ENCODE results near the gene PCAT6.
"Not testable (repeated sequence)": the region's sequence is repeated elsewhere in the genome, so short reads cannot be mapped to it uniquely, and the experiment has no call there.

PCAT6 gene

DNA sequence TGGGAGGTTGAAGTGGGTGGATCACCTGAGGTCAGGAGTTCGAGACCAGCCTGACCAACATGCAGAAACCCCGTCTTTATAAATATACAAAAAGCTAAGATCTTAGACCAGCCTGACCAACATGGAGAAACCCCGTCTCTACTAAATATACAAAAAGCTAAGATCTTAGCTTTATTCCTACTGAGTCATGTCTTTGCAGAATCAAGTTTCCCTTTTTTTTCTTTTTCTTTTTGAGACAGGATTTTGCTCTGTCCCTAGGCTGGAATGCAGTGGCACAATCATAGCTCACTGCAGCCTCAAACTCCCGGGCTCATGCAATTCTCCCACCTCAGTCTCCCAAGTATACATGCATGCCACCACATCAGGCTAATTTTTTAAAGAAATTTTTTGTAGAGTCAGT, 23.9 kb upstream of the PCAT6 start:
- peaks cover 5% of the 10 kb centered on the region for H3K79me2 ChIP-seq
- H3K27ac ChIP-seq, result no peak overlapping the region
- H3K27me3 ChIP-seq (ENCODE audit: control insufficient read depth, insufficient read depth, low read length), result no peaks in the 10 kb centered on the region
- H2AFZ ChIP-seq, result no peak overlapping the region
- H3K9ac ChIP-seq, result no peak overlapping the region
- H3K4me3 ChIP-seq (ENCODE audit: low read depth, low read length), result no peak overlapping the region
- TF ChIP-seq, protein P1, sequence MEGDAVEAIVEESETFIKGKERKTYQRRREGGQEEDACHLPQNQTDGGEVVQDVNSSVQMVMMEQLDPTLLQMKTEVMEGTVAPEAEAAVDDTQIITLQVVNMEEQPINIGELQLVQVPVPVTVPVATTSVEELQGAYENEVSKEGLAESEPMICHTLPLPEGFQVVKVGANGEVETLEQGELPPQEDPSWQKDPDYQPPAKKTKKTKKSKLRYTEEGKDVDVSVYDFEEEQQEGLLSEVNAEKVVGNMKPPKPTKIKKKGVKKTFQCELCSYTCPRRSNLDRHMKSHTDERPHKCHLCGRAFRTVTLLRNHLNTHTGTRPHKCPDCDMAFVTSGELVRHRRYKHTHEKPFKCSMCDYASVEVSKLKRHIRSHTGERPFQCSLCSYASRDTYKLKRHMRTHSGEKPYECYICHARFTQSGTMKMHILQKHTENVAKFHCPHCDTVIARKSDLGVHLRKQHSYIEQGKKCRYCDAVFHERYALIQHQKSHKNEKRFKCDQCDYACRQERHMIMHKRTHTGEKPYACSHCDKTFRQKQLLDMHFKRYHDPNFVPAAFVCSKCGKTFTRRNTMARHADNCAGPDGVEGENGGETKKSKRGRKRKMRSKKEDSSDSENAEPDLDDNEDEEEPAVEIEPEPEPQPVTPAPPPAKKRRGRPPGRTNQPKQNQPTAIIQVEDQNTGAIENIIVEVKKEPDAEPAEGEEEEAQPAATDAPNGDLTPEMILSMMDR (IDR thresholded peaks at IDR 0.05), result no peak
- no peaks in the 10 kb centered on the region for H3K4me1 ChIP-seq
- no peak overlapping the region for H3K4me2 ChIP-seq (ENCODE audit: low read length)
- no peaks in the 10 kb centered on the region for H3K9me3 ChIP-seq (ENCODE audit: control insufficient read depth, low read length)
- no peaks in the 10 kb centered on the region for H3K36me3 ChIP-seq (ENCODE audit: control insufficient read depth, insufficient read depth, low read length)

DNA sequence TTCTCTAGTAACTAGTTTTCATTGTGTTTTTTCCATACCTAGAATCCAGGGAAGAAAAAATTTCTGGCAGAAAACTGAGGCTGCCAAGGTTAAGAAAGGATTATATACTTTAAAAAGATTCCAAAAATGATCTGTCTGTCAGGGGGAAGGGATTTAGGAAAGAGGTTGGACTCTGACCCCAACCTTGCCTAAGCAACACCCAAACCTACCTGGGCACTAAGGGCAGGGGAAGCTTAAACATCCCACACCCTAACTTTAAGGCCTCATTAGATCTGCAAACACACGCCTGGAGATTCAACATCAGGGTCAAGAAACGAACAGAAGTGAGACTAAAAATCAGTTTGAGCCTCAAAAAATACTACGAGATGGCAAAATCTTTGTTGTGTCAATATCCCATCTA, 22.0 kb upstream of the PCAT6 start:
- Histone ChIP-seq H3K27ac (no peak overlapping the region), H3K4me1 (no peaks in the 10 kb centered on the region), H3K36me3 (ENCODE audit: control insufficient read depth, insufficient read depth, low read length) (no peaks in the 10 kb centered on the region), H3K4me2 (ENCODE audit: low read length) (no peak overlapping the region), H3K4me3 (ENCODE audit: low read depth, low read length) (no peak overlapping the region), H3K9ac (no peak overlapping the region), H2AFZ (no peak overlapping the region), H3K9me3 (ENCODE audit: control insufficient read depth, low read length) (no peaks in the 10 kb centered on the region), H3K79me2 (peaks cover 5% of the 10 kb centered on the region), H3K27me3 (ENCODE audit: control insufficient read depth, insufficient read depth, low read length) (no peaks in the 10 kb centered on the region)
- TF ChIP-seq, protein P1 (IDR thresholded peaks at IDR 0.05), result no peak

DNA sequence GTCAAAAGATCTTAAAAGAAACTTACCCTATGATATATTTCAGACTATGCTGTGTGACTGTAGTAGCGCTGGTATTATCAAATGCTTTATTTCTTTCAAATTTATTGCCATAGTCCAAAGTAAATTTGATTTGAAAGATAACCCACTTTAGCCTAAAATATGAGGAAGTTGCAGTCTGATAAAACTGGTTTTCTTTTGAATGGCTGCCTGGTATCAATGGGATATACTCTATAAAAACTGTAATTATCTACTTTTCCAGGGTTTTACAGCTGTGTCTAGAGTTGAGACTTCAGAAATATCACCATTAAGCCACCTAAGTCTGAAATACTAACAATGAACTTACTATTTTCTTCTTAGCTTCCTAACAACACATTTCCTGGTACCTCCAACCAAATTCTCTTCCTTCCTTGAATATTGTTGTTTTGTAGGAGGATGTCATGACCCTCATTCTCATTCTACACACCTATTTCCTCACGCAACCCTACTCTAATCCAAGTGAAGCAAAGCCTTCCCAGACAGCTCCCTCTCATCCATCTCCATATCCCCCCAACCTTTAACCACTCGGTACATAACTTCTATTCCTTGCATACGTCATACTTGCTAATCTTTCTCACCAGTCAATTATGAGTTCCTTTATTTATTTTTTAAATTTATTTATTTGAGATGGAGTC, 19.5 kb upstream of the PCAT6 start:
- H3K4me2 ChIP-seq (ENCODE audit: low read length), result no peak overlapping the region
- H3K4me3 ChIP-seq (ENCODE audit: low read depth, low read length), result no peak overlapping the region
- peaks cover 12% of the 10 kb centered on the region for H3K79me2 ChIP-seq
- no peak overlapping the region for H3K27ac ChIP-seq
- H3K9ac ChIP-seq, result no peak overlapping the region
- no peaks in the 10 kb centered on the region for H3K36me3 ChIP-seq (ENCODE audit: control insufficient read depth, insufficient read depth, low read length)
- no peaks in the 10 kb centered on the region for H3K27me3 ChIP-seq (ENCODE audit: control insufficient read depth, insufficient read depth, low read length)
- no peaks in the 10 kb centered on the region for H3K4me1 ChIP-seq
- TF ChIP-seq, protein P1 (IDR thresholded peaks at IDR 0.05), result no peak
- no peaks in the 10 kb centered on the region for H3K9me3 ChIP-seq (ENCODE audit: control insufficient read depth, low read length)
- no peak overlapping the region for H2AFZ ChIP-seq

DNA sequence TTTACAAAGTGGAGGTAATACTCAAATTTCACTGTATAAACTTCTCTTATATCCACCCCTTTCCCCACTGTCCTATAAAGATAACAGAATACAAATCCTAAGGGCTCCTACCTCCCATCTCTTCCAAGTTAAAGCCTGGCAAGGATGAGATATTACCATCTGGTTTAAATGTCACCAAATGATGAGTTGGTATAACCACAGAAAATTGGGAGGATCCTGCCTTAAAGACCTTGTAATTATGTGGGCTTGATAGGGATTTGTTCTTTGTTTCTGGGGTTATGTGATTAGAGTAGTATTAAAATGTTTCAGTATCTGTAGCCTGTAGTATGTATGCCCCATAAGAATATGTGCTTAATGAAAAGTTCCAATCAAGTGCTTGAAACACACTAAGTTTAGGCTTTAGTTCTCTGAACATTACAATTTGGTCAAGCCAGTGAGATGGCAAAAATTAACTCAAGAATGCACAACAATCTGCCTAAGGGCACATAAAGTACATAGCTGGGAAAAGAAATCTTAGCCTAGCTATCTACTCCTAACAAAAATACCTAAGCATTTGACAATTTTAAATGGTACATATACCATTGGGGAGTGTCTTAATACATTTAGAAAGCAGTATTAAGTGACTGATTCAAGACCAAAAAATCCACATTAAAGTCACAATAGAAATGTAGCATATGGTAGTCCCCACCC, 16.6 kb upstream of the PCAT6 start:
- no peak overlapping the region for H3K9ac ChIP-seq
- no peak overlapping the region for H2AFZ ChIP-seq
- H3K79me2 ChIP-seq, result peaks cover 18% of the 10 kb centered on the region
- no peaks in the 10 kb centered on the region for H3K9me3 ChIP-seq (ENCODE audit: control insufficient read depth, low read length)
- H3K4me3 ChIP-seq (ENCODE audit: low read depth, low read length), result no peak overlapping the region
- H3K27me3 ChIP-seq (ENCODE audit: control insufficient read depth, insufficient read depth, low read length), result no peaks in the 10 kb centered on the region
- H3K27ac ChIP-seq, result no peak overlapping the region
- H3K36me3 ChIP-seq (ENCODE audit: control insufficient read depth, insufficient read depth, low read length), result no peaks in the 10 kb centered on the region
- H3K4me2 ChIP-seq (ENCODE audit: low read length), result no peak overlapping the region
- TF ChIP-seq, protein P1 (IDR thresholded peaks at IDR 0.05), result no peak
- no peaks in the 10 kb centered on the region for H3K4me1 ChIP-seq

DNA sequence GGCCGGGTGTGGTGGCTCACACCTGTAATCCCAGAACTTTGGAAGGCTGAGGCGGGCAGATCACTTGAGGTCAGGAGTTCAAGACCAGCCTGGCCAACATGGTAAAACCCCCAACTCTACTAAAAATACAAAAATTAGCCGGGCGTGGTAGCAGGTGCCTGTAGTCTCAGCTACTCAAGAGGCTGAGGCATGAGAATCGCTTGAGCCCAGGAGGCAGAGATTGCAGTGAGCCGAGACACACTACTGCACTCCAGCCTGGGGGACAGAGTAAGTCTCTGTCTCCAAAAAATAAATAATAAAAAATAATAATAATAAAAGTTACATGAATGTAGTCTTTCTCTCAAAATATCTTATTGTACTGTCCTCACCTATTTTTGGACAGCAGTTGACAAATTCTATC, 15.8 kb upstream of the PCAT6 start:
- not testable (repeated sequence) for H3K36me3 ChIP-seq (ENCODE audit: control insufficient read depth, insufficient read depth, low read length); H3K4me2 ChIP-seq (ENCODE audit: low read length); H3K9ac ChIP-seq; H3K4me1 ChIP-seq; H3K27ac ChIP-seq; H2AFZ ChIP-seq; H3K27me3 ChIP-seq (ENCODE audit: control insufficient read depth, insufficient read depth, low read length); H3K9me3 ChIP-seq (ENCODE audit: control insufficient read depth, low read length); H3K4me3 ChIP-seq (ENCODE audit: low read depth, low read length)
- H3K79me2 ChIP-seq, result peaks cover 18% of the 10 kb centered on the region
